ENCODE measurements around the gene MAGI3. TPM values are rescaled to one million over a fixed set of nuclear protein-coding genes. Genes with fewer than 3 reads are reported as not detected.

MAGI3 gene
- total and polyA plus RNA-seq, 2 donors (not counting 1 experiment from before 2014, with no cell fraction given): 5.1 to 9.2 TPM

- H3K9ac ChIP-seq (ENCODE audit: insufficient read depth, low read length): no peak overlapping the region
- no peak overlapping the region for H2AFZ ChIP-seq (ENCODE audit: low read length)
- no peaks in the 10 kb centered on the region for H4K20me1 ChIP-seq (ENCODE audit: control insufficient read depth, extremely low read depth, insufficient read depth, low read length)
- no peak overlapping the region for H3K4me2 ChIP-seq (ENCODE audit: extremely low read depth, insufficient read depth, low read length)
- no peaks in the 10 kb centered on the region for H3K79me2 ChIP-seq (ENCODE audit: control insufficient read depth, insufficient read depth, low read length)
- no peaks in the 10 kb centered on the region for H3K4me1 ChIP-seq (ENCODE audit: control insufficient read depth, extremely low read depth, insufficient read depth, low read length)
- H3K4me3 ChIP-seq (replicated peaks in 1 of 4; ENCODE audit: control extremely low read depth in 1 of 4, insufficient read depth in 1 of 4, low read depth in 3 of 4, low read length in 4 of 4): no peak overlapping the region
- no peaks in the 10 kb centered on the region for H3K36me3 ChIP-seq (ENCODE audit: control insufficient read depth, insufficient read depth, low read length)
- H3K27ac ChIP-seq (ENCODE audit: insufficient read depth, low read length): no peak overlapping the region
- H3K27me3 ChIP-seq (ENCODE audit: control insufficient read depth, insufficient read depth, low read length): no peaks in the 10 kb centered on the region
- no peaks in the 10 kb centered on the region for H3K9me3 ChIP-seq (ENCODE audit: control insufficient read depth, insufficient read depth, low read depth, low read length)
- TF ChIP-seq CTCF (conservative IDR thresholded peaks at IDR 0.05 in 1 of 2, IDR thresholded peaks at IDR 0.05 in 1 of 2; ENCODE audit: low read depth in 1 of 2, low read length in 2 of 2): no peak
- no peak for TF ChIP-seq EZH2 (IDR thresholded peaks at IDR 0.05; ENCODE audit: low read length, missing control alignments)
- DNase-seq (ENCODE audit: low read depth in 2 of 2): no peak
These were observed 98.4 kb downstream of the MAGI3 start for GRCh38 chr1:113488576-113489177.

GRCh38 chr1:113490384-113490783, 100.1 kb downstream of the MAGI3 start:
- TF ChIP-seq EZH2 (IDR thresholded peaks at IDR 0.05; ENCODE audit: low read length, missing control alignments) (no peak), CTCF (conservative IDR thresholded peaks at IDR 0.05 in 1 of 2, IDR thresholded peaks at IDR 0.05 in 1 of 2; ENCODE audit: low read depth in 1 of 2, low read length in 2 of 2) (no peak)
- no peak overlapping the region for H3K9ac ChIP-seq (ENCODE audit: insufficient read depth, low read length)
- H2AFZ ChIP-seq (ENCODE audit: low read length): no peak overlapping the region
- no peaks in the 10 kb centered on the region for H3K79me2 ChIP-seq (ENCODE audit: control insufficient read depth, insufficient read depth, low read length)
- H3K27ac ChIP-seq (ENCODE audit: insufficient read depth, low read length): no peak overlapping the region
- no peaks in the 10 kb centered on the region for H3K9me3 ChIP-seq (ENCODE audit: control insufficient read depth, insufficient read depth, low read depth, low read length)
- H3K4me1 ChIP-seq (ENCODE audit: control insufficient read depth, extremely low read depth, insufficient read depth, low read length): no peaks in the 10 kb centered on the region
- no peaks in the 10 kb centered on the region for H4K20me1 ChIP-seq (ENCODE audit: control insufficient read depth, extremely low read depth, insufficient read depth, low read length)
- H3K36me3 ChIP-seq (ENCODE audit: control insufficient read depth, insufficient read depth, low read length): no peaks in the 10 kb centered on the region
- H3K4me2 ChIP-seq (ENCODE audit: extremely low read depth, insufficient read depth, low read length): no peak overlapping the region
- H3K27me3 ChIP-seq (ENCODE audit: control insufficient read depth, insufficient read depth, low read length): no peaks in the 10 kb centered on the region
- DNase-seq (ENCODE audit: low read depth in 2 of 2): no peak
- no peak overlapping the region for H3K4me3 ChIP-seq (replicated peaks in 1 of 4; ENCODE audit: control extremely low read depth in 1 of 4, insufficient read depth in 1 of 4, low read depth in 3 of 4, low read length in 4 of 4)

- Histone ChIP-seq H4K20me1 (ENCODE audit: control insufficient read depth, extremely low read depth, insufficient read depth, low read length) (no peaks in the 10 kb centered on the region), H3K9me3 (ENCODE audit: control insufficient read depth, insufficient read depth, low read depth, low read length) (no peaks in the 10 kb centered on the region), H3K79me2 (ENCODE audit: control insufficient read depth, insufficient read depth, low read length) (no peaks in the 10 kb centered on the region), H3K4me3 (replicated peaks in 1 of 4; ENCODE audit: control extremely low read depth in 1 of 4, insufficient read depth in 1 of 4, low read depth in 3 of 4, low read length in 4 of 4) (no peak overlapping the region), H3K4me2 (ENCODE audit: extremely low read depth, insufficient read depth, low read length) (no peak overlapping the region), H2AFZ (ENCODE audit: low read length) (no peak overlapping the region), H3K27me3 (ENCODE audit: control insufficient read depth, insufficient read depth, low read length) (no peaks in the 10 kb centered on the region), H3K9ac (ENCODE audit: insufficient read depth, low read length) (no peak overlapping the region), H3K36me3 (ENCODE audit: control insufficient read depth, insufficient read depth, low read length) (no peaks in the 10 kb centered on the region), H3K4me1 (ENCODE audit: control insufficient read depth, extremely low read depth, insufficient read depth, low read length) (no peaks in the 10 kb centered on the region), H3K27ac (ENCODE audit: insufficient read depth, low read length) (no peak overlapping the region)
- TF ChIP-seq EZH2 (IDR thresholded peaks at IDR 0.05; ENCODE audit: low read length, missing control alignments): no peak
- TF ChIP-seq CTCF (conservative IDR thresholded peaks at IDR 0.05 in 1 of 2, IDR thresholded peaks at IDR 0.05 in 1 of 2; ENCODE audit: low read depth in 1 of 2, low read length in 2 of 2): no peak
- no peak for DNase-seq (ENCODE audit: low read depth in 2 of 2)
These were observed 103.2 kb downstream of the MAGI3 start for GRCh38 chr1:113493533-113493932.
